Fibroblast of skin of scalp (primary cell): Measurements from ENCODE around the gene GABARAPL1.
"Not testable (repeated sequence)": the region's sequence is repeated elsewhere in the genome, so short reads cannot be mapped to it uniquely, and the experiment has no call there.

Experiments
- DNase-seq: peaks from one replicate; pipeline ENCODE4 v3.0.0-alpha.2; 2013

The GABARAPL1 gene

DNA sequence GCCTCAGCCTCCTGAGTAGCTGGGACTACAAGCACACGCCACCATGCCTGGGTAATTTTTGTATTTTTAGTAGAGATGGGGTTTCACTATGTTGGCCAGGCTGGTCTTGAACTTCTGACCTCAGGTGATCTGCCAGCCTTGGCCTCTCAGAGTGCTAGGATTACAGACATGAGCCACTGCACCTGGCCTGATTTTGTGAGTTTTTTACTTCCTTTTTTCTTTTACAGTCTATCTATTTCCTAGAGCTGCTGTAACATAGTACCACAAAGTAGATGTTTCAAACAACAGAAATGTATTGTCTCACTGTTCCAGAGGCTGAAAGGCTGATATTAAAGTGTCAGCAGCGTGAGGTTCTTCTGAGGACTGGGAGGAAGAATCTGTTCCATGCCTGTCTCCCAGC is 8.2 kb upstream of the GABARAPL1 start:
- DNase-seq: not testable (repeated sequence)

DNA sequence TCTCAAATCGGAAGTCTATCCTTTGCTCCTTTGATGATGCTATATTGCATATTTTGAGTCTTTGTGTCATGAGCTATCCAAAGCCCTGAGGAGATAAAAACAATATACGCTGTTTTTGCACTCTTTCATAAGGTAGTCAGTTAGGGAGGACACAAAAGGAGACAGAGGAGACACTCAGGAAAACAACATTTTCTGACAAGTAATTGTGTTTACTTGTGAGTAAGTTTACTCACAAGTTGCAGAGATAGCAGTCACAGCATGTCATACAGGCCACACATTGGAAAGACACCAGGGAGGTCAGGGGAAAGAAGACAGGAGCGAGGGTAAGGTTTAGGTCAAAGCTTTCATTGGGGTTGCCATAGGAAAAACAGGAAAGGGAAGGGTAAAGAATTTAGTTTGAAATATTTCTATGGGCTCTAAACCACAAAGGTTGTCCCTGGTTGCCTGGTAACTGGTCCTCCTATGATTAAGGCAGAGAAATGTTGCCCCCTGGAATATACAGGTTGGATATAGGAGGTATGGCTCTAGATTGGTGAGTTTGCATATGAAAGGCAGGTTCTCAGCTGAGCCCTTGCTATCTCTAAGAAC is 7.4 kb upstream of the GABARAPL1 start:
- DNase-seq: peak; percentile 27

DNA sequence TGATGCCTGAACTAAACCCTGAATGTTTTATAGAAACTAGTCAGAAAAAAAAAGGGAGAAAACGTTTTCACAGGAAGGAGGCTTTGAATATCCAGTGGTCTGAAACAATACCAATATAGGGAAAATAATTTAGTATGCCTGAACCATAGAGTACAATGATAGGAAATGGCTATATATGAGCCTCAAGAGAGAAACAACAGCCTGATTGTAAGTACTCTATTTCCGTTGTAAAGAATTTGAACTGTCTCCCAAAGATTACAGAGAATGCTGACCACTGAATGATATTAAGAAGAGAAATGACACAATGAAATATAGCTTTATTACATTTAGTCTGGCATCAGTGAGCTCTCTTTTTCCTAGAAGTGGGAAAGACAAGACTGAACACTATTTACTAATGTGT is 5.5 kb upstream of the GABARAPL1 start:
- no peak for DNase-seq

DNA sequence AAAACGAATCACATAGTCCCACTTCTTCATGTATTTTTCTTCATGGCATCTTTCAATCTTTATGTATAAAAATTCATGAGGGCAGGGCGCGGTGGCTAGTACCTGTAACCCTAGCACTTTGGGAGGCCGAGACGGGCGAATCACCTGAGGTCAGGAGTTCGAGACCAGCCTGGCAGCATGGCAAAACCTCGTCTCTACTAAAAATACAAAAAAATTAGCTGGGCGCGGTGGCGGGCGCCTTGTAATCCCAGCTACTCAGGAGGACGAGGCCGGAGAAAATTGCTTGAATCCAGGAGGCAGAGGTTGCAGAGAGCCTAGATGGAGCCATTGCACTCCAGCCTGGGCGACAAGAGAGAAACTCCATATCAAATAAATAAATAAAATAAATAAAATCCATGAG is 2.5 kb upstream of the GABARAPL1 start:
- DNase-seq: no peak

DNA sequence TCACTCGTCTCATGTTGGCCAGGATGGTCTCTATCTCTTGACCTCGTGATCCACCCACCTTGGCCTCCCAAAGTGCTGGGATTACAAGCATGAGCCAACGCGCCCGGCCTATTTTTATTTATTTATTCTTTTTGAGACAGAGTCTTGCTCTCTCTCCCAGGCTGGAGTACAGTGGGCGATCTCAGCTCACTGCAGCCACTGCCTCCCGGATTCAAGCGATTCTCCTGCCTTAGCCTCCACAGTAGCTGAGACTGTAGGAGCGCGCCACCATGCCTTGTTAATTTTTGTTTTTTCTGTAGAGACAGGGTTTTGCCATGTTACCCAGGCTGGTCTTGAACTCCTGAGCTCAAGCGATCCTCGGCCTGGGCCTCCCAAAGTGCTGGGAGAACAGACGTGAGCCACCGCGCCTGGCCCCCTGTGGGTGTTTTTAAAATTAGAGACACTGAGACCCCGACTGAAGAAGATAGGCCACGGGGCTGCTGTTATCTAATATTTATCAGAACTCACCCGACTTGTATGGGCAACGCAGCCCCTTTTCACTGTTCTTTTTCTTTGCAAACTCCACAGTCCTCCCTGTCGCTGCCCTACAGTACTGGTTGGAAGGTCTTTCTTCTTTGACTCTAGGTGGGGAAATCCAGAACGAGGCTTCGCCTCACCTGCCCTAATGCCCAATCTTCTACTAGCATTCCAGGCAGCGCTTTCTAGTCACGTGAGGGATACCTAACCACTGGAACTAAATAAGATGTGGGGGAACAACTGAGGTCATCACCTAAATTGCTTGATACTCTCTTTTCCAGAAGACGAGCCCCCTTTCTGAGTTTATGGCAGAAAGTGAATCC is 1.4 kb upstream of the GABARAPL1 start:
- DNase-seq: no peak

DNA sequence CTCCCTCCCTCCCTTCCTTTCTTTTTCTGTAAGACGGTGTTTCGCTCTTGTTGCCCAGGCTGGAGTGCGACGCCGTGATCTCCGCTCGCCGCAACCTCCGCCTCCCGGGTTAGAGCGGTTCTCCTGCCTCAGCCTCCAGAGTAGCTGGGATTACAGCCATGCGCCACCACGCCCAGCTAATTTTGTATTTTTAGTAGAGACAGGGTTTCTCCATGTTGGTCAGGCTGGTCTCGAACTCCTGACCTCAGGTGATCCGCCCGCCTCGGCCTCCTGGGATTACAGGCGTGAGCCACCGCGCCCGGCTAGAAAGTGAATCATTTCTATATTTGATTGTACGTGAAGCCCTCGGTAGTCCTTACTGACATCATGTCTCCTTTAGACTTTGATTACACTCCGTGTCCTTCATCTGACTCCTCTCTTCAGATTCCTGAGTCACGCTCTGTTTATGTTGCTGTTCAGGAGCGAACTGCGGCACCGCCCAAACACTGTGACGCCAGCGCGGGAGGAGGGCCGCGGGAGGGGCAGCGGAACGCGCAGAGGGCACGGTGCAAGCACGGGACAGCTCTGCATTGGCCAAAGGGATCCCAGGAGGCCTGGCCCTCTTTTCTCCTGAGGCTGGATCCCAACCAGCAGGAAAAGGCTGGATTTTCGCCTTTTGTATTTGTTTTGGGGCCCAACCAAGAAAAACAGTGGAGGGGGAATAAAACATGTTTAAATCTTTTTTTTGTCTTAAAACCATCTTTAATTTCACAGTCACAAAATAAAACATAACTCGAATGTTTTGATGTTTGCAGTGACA is 538 bp upstream of the GABARAPL1 start:
- peak; percentile 97 for DNase-seq

DNA sequence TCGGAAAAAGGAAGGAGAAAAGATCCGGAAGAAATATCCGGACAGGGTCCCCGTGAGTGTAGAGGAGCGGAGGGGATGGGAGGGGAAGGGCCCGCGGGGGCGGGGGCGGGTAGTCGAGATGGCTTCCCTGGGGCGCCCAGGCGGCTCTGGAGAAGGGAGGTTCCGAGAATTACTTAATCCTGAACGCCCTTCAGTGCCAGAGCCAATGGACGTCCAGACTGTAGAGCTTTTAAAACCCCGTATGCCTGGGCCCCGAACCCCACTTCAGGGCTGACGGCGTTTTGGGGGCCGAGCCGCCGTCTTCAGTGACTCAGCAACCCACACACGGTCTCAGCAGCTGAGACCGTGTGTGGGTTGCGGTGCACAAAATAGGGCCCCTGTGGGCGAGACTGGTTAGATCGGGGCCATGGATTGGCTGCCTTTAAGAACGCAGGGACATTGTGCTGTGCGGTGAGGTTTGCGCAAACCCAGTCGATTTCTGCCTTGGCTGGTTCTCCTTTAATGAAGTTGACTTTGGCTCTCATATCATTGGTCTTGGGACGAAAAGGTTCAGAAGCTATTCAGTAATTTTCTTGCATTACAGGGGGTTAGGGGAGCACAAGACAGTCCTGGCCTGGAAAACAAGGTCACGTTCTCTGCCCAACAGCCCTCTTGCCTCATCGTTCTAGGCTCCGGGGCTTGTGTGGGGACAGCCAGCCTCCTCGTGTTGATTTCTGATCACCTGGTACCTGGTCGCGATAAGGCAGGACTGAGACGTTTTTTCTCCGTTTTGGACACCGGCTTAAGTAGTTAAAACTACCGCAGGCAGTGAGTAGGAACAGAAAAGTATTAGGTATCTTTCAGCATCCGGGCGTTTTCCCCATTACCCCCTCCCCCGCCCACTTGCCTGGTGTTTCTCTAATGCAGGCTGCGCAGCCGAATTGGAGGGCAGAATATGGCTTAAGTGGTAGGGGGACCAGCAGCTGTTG is 775 bp downstream of the GABARAPL1 start:
- peak; percentile 69 for DNase-seq

DNA sequence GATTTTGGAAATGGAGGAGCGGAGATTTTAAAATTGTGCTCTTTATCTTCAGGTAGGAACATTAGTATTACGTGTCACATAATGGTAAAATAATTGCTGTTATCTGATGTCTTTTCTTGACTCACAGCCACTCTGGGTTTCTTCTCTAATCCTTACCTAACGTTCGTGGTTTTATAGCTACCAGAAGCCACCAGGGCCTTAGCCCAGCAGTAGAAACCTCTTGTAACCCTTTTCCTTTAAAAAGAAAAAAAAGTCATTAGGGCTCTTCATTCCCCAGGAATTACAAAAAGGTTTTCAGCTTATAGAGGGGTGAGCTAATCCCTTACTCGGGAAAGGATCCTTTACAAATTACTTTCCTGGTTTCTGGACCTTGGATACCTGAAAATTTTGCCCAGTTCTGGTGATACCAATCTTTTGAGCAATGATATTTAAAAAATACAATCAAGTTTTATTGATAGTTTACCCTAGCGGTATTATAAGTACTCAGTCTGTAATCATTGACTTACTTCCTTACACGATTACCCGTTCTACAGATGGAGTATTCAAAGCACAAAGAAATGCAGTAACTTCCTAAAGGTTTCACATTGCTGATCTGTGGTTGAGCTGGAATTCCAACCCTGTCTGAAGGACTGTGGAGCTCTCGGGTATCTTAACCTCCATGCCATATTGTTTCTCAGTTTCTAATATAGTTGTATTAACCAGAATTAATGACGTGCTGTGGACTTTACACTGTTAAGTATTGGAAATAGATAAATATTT is 1.6 kb downstream of the GABARAPL1 start:
- DNase-seq: peak; percentile 58

DNA sequence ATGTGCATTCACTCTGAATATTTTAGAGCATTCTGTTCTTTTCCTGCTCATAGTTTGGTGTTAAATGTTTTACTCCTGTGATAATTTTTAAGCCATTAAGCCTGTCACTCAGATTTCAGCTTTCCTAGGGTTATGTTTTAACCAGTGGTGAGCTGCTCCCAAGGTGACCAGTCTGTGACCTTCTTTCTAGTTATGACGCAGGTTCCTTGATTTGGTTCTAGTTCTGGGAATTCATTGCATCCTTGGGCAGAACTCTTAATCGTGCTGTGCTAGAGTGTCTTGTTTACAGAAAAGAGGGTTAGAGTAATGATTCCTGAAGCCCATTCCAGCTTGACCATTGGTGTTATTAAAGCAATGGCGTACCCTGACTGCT is 2.2 kb downstream of the GABARAPL1 start:
- no peak for DNase-seq

DNA sequence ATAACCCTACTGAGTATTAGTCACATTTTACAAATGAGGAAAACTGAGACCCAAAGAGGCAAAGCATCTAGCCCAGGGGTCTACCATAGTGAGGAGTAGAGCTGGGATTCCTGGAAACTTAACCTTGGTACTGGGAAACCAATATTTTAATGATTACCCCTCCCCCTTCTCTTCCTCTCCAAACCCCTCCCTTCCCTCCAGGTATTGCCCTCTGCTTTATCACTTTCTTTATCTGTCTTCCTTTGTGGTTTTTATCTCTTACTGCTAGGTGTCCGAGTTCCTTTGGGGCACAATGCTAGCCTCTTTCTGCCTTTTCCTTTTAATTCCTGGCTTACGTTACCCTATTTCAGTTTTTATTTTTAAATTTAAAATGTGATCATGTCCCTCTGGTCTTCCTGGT is 2.8 kb downstream of the GABARAPL1 start:
- DNase-seq: no peak

DNA sequence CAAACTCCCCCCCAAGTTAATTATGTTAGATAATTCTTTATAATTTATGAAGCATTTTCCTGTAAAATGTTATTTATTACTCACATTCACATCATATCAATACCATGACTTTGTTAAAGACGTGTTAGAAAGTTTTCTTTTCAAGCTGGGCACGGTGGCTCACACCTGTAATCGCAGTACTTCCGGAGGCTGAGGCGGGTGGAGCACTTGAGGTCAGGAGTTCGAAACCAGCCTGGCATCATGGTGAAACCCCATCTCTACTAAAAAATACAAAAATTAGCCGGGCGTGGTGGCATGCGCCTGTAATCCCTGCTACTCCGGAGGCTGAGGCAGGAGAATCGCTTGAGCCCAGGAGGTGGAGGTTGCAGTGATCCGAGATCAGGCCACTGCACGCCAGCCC is 3.3 kb downstream of the GABARAPL1 start:
- not testable (repeated sequence) for DNase-seq

DNA sequence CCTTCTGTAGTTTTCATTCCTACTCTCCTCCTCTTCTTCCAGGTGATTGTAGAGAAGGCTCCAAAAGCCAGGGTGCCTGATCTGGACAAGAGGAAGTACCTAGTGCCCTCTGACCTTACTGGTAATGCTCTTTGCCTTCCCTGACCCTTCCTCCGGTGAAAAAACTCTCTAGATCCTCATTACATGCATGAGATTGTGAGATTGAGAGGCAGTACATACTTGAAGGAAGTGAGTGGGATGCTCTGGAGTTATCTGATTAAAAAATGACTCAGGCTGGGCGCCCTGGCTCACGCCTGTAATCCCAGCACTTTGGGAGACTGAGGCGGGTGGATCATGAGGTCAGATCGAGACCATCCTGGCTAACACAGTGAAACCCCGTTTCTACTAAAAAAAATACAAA is 5.3 kb downstream of the GABARAPL1 start:
- DNase-seq: no peak

DNA sequence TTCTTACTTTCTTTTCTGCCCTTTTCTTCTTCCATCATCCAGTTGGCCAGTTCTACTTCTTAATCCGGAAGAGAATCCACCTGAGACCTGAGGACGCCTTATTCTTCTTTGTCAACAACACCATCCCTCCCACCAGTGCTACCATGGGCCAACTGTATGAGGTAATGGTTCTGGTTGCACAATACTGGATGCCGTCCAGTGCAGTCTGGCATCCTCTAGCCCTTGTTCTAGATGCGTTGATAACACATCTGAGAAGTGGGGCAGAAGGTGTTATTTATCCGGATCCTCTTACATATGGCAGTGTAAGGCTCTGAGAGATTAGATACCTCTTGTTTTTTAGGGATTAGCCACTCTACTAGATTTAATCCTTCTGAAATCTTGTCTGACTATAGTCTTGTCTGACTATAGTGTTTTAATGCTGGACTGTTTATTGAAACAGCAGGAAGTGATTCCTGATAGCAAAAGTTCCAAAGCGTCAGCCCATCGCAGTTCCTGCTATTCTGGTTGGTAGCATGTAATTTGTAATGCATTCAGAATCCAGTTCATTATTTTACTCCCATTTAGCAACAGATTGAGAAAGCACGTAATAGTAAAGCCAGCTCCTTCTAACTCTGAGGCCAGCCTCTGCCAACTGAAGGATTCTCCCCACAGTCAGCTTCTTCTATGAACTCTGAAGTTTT is 7.9 kb downstream of the GABARAPL1 start:
- DNase-seq: no peak

DNA sequence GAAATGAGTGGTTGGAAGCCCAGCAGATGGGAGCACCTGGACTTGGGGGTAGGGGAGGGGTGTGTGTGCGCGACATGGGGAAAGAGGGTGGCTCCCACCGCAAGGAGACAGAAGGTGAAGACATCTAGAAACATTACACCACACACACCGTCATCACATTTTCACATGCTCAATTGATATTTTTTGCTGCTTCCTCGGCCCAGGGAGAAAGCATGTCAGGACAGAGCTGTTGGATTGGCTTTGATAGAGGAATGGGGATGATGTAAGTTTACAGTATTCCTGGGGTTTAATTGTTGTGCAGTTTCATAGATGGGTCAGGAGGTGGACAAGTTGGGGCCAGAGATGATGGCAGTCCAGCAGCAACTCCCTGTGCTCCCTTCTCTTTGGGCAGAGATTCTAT is 9.2 kb downstream of the GABARAPL1 start:
- DNase-seq: no peak

DNA sequence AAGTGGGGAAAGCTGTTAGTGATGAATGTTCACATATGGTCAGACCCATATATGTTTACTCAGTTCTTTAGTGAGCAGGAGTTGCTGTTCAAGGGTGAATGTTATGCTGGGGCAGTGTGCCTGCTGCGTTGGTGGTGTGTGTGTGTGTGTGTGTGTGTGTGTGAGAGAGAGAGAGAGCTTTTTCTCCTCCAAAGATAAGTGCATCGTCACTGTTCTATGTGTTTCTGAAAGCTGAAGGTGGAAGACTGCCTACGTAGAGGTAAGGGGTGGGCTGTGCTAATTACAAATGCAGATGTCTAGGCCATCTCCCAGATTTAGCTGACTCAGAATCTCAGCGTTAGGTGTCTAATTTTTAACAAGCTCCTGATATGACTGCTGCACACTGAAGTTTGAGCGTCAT is 10.5 kb downstream of the GABARAPL1 start:
- DNase-seq: no peak

DNA sequence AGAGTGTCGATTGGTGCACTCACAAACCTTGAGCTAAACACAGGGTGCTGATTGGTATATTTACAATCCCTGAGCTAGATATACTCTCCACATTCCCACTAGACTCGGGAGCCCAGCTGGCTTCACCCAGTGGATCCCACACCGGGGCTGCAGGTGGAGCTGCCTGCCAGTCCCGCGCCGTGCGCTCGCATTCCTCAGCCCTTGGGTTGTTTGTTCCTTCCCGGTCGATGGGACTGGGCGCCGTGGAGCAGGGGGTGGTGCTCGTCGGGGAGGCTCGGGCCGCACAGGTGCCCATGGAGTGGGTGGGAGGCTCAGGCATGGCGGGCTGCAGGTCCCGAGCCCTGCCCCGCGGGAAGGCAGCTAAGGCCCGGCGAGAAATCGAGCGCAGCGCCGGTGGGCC is 12.7 kb downstream of the GABARAPL1 start:
- not testable (repeated sequence) for DNase-seq

DNA sequence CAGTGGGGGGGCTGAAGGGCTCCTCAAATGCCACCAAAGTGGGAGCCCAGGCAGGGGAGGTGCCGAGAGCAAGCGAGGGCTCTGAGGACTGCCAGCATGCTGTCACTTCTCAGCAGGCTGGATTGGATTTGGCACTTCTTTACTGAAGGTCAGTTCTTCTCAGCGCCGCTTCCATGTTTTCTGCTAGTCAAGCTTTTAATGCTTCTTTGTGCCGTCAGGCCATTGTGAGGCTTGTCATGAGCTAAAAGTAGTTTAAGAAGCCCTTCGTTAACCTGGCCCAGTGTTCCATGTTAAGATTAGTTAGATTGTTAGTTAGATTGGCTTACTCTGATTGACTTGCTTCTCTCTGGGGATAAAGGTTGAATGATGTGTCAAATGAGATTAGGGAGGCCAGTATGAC is 13.4 kb downstream of the GABARAPL1 start:
- DNase-seq: no peak

DNA sequence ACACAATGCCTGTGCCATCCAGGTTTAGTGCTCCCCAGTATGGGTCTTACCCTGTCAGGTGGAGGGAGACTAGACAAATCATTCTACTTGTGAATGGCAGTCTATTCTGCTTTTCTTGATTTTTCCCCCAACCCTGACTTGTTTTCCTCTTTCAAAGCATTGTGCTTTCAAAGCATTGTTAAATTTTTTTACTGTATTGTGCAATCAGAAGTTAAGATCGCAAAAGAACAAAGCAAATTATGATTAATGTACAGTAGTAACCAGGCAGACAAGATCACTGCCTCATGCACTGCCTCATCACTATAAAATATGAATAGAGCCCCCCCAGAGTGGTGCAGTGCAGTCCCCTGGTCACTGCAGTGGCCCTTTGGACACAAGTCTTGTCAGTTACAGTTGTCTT is 14.1 kb downstream of the GABARAPL1 start:
- no peak for DNase-seq

DNA sequence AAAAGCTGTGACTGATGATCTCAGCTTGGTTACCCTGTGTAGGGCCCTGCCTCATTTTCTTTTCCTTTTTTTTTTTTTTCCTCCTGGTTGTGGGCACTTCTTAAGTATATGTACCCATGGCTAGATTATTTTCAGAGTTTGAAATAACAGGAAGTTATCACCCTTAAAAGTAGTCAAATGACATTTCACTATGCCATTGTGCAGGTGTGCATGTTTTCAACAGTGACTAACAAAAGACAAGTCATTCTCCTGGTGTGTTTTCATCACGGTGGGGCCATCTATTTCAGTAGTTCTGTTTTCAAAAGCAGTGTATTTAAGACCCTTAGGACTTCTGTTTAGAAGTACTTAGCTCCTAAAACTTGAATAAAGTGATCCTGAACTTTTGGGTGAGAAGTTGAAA is 15.0 kb downstream of the GABARAPL1 start:
- DNase-seq: no peak

DNA sequence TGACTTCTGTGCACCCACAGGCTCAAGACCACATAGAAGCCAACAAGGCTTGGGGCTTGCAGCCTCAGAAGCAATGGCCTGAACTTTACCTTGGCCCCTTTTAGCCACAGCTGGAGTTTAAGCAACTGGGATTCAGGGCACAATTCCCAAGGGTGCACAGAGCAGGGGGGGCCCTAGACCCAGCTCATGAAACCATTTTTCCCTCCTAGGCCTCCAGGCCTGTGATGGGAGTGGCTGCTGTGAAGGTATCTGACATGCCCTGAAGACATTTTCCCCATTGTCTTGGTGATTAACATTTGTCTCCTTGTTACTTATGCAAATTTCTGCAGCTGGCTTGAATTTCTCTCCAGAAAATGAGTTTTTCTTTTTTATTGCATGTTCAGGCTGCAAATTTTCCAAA is 21.9 kb downstream of the GABARAPL1 start:
- DNase-seq: no peak
